SK-N-DZ (cell line): Measurements from ENCODE around the gene SENP2.
"Not testable (repeated sequence)": the region's sequence is repeated elsewhere in the genome, so short reads cannot be mapped to it uniquely, and the experiment has no call there.

Experiments
- DNase-seq: peaks from one replicate; pipeline ENCODE4 v3.0.0-alpha.2; 2015; ENCODE audit warnings: low spot score

SENP2 gene

GRCh38 chr3:185647134-185647879 lies 61.2 kb downstream of the SENP2 start:
- no peak for DNase-seq

- DNase-seq: no peak
Observed at GRCh38 chr3:185647880-185648210, 61.8 kb downstream of the SENP2 start.

GRCh38 chr3:185648396-185648795 lies 62.3 kb downstream of the SENP2 start:
- DNase-seq: no peak

- DNase-seq: no peak
Observed at GRCh38 chr3:185649414-185649813, 63.3 kb downstream of the SENP2 start.

- no peak for DNase-seq
Observed at GRCh38 chr3:185651971-185652370, 65.9 kb downstream of the SENP2 start.

DNA sequence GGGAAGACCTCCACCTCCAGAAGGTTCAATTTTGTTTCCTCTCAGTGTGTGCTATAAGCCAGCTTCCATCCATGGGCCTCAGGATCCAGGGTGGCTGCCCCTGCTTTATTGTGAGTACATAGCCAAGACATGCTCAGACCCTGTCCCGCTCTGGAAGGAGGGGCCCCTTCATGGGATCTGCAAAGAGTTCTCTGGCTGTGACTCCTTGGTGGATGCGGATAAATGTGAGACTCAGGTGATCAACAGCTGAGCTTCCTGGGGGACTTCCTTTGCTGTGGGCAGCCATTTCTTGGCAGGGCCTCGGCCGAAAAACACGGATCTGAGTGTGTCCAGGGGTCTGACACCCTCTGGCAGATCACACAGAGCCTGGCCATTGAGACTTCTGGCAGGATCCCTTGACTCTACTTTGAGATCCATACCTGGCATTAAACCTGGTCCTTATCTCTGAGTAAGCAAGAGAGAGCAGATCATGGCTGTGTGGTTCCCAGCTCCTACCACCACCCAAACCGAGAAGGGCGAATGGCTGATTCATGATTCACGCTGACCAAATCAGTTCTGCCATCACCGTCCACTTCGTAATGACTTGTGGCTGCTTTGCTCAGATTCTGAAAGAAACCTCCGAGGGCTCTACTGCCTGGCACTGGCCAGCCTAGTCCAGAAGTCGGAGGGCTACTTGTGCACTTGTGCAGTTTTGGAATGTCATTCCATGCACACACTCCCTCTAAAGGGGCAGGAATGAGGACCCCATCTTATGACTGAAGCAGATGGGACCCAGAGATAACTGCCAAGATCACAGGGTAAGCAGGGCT lies 68.1 kb downstream of the SENP2 start:
- DNase-seq: no peak

DNA sequence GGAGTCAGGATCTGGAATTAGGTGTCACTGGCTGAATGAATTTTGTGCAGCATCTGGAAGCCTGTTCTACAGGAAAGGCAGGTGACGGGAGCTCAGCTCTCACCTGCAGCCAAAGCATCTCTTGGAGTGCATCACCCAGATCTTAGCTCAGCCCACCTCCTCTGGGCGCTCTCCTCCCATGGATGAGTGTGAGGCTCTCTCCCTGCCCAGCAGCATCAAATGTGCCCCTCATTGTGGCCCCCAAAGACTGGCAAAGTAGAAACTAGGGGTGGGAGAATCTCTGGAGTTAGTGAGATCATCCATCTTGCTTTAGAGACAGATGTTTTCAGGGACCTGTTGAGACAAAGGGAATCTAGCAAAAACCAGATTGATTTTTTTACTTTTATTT lies 68.7 kb downstream of the SENP2 start:
- DNase-seq: no peak

DNA sequence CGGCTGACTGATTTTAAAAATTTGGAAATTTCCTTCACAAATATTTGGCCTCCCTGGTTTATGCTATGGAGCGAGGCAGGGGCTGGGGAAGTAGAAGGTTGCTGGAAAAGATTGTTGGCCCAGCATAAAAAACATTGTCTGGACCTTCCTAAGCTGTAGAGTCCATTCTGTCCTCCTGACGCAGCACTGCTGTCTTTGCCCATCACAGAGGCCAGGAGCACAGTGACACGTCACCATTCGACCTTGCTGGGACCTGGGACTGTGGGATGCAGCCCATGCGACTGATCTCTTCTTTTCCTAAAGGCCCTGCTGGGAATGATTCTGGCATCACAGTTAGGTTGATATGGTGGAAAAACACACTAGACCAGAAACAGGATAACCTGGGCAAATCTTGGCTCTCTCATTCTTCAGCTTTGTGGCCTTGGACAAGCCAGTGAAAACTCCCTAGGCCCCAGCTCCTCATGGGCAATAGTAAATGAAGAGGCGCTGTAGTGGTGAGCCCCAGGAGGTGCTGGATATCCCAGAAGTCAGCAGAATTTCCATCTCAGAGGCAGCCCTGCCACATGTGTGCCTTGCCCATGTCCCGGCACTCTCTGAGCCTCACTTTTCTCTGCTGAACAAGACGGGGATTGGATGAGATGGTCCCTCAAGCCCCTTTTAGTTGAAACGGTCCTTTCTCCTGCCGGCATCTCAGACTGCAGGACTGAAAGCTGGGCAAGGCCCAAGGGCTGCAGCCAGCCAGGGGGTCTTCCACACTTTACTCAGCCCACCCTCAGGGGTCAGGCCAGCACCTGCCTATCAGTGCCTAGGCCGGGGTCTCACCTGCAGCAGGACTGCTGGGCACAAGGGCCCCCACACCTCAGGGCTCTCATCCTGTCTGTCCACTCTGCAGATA lies 69.6 kb downstream of the SENP2 start:
- no peak for DNase-seq

GRCh38 chr3:185656321-185656840 lies 70.3 kb downstream of the SENP2 start:
- no peak for DNase-seq

DNA sequence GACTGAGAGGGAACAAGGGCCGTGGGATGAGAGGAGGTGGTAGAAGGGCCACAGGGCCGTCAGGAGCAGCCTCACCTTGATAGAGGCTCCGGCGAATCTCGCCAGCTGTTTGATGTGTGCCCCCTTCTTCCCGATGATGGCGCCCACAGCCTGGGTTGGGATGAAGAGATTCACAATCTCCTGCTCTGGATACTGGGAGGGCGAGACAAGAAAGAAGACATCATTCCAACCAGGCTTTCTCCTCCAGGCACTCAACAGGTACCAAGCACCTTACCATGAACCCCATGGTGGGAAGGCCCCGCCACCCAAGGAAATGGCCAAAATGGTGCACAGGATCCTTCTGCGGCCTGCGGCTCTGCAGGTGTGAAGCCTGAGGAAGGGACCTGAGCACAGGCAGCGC lies 71.1 kb downstream of the SENP2 start:
- DNase-seq: no peak

- no peak for DNase-seq
Observed at GRCh38 chr3:185657691-185658503, 71.8 kb downstream of the SENP2 start.

DNA sequence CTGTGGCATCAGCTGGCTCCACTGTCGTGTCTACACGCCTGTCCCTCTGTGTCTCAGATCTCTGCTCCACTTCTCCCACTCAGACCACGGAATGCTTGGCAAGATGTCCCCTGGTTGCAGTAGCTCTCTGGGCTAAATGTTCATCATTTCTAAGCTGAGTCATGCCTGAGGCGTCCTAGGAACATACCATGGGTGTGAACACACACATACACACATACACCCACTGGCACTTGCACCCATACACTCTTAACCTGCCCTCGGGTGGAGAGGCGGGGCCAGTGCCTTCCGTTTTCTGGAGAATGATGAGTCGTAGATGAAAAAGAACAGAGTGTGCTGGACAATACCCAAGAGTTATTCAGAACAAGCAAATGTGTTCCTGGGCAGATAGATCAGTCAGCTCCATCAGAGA lies 72.4 kb downstream of the SENP2 start:
- no peak for DNase-seq

DNA sequence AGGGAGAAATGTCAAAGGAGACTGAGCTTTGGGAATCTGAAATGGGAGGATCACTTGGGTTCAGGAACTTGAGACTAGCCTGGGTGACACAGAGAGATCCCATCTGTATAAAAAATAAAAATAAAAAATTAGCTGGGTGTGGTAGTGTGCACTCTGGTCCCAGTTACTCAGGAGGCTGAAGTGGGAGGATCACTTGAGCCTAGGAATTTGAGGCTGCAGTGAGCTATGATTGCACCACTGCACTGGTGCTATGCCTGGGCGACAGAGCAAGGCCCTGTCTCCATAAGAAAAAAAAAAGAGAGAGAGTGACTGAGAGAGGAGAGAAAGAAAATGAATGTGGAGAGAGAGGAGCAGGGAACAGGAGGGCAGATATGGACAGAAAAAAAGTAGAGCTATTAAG lies 72.8 kb downstream of the SENP2 start:
- DNase-seq: no peak

DNA sequence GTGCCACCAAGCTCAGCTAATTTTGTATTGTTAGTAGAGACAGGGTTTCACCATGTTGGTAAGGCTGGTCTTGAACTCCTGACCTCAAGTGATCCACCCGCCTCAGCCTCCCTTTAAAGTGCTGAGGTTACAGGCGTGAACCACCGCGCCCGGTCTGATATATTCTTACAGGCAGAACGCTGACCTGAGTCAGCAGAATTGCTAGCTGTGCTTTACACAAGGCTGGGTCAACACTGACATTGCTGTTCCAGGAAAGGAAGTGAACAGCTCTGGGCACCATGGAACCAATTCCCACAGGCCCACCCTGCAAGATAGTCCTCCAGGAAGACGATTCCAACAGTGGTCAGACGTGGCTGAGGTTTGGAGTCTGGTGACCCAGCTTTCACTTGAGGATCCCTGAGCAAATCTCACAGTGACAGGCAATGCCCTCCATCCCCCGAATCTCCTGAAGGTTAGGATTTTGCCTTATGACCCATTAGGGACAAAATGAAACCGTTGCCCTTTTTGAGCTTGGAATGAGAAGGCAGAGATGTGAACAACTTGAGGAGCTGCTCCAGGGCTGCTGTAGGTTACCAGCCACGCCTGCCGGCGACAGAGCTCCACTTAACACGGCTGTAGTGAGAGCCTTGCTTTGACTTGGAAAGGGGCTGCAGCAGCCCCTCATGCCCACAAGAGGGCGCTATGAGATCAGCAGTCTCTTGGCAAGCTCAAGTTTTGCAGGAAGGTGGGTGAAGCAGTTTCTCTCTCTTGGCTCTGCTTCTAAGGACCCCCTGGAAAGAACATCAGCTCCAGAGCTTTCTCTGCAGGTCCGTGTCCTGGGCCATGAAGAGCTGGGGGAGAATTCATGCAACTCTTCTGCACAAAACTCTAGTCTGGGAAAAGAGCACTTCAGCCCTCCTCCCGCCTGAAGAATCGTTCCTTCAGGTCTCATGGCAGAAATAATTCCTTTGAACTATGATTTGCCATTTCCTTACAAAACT lies 74.1 kb downstream of the SENP2 start:
- DNase-seq: peak; percentile 81

- not testable (repeated sequence) for DNase-seq
Observed at GRCh38 chr3:185661296-185661695, 75.2 kb downstream of the SENP2 start.

DNA sequence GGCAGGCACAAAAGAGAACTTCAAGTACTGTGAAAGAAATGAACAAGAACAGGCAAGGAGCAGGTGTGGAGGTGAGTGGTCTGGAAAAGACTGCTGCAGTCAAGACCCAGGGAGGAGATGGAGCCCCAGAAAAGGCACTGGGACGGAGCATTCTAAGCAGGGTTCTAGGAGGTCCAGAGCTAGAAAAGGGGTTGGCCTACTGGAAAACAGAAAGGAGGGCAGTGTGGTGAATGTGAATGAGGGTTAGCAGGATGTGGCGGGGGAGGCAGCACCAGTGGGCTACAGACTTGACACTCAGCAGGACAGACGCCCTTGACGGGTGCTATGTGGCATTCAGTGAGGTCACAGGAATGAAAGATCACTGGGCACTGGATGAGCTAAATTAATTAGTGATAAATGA lies 75.7 kb downstream of the SENP2 start:
- no peak for DNase-seq

DNA sequence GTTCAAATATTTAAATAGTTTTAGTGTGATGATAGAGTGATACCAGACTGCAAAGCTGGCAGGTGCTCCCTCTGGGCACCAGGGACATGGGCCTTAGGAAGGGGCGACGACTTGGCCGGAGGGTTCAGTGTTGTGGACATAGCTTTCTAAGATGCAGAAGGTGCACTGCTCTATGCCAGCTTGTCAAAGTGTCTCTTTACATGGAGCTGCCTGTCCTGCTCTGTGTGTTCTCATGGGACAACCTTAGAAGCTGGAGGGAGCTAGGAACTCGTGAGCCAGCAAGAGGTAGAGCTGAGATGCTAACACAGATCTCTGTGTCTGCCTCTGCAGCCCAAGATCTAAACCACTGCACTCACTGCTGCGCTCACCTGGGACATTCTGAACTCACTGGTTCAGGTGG lies 77.8 kb downstream of the SENP2 start:
- DNase-seq: no peak

DNA sequence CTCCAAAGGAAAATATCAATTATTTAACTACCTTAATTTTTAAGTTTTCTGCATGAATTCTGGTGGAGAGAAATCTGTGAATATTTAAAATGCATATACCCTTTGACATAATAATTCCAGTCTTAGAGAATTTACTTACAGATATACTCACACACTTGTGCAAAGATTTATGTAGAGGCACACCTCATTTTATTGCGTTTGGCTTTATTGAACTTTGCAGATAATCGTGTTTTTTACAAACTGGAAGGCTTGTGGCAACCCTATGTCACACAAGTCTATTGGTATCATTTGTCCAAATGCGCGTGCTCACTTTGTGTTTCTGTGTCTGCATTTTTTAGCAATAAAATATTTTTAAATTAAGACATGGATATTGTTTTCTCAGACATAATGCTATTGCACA lies 81.5 kb downstream of the SENP2 start:
- no peak for DNase-seq

DNA sequence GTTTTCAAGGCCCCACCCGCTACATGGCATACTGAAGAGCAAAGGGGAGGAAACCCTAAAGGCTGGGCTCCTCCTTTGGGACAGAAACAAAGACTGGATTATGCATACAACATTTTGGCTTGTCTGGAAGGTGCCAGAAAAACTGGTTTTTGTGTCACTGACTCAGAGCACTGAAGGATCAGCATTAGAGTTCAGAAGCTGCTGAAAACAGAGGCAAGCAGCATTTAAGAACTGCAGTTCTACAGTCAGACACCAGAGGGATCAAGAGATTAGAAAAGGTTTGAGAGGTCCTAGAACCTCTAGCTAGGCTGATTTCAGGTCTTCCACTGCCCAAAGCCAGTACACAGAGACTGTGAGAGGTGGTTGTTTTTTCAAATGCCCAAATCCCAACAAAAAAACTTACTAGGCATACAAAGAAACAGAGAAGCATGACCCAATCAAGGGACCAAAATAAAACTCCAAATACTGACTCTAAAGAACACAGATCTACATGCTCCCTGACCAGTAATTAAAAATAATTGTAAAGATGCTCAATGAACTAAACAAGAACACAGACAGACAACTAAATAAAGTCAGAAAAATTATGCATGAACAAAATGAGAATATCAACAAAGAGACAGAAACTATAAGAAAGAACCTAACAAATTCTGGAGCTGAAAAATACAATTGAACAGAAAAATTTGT lies 91.2 kb downstream of the SENP2 start:
- DNase-seq: peak; percentile 53
